Ectodermal cell (in vitro differentiated cells): ENCODE results near the gene ZBTB49.
"Not testable (repeated sequence)": the region's sequence is repeated elsewhere in the genome, so short reads cannot be mapped to it uniquely, and the experiment has no call there.

Source experiments
- H3K27ac ChIP-seq: 2 replicates; pipeline ENCODE4 v1.7.0; 2013; ENCODE audit warnings: mild to moderate bottlenecking, low read depth, low read length; ENCODE audit not compliant: insufficient read depth, poor library complexity, severe bottlenecking
- H3K27me3 ChIP-seq: 2 replicates; pipeline ENCODE4 v1.7.0; 2013; ENCODE audit warnings: mild to moderate bottlenecking, low read length; ENCODE audit not compliant: insufficient read depth, control insufficient read depth, poor library complexity, severe bottlenecking
- H3K36me3 ChIP-seq: one replicate; pipeline ENCODE4 v1.7.0; 2013; ENCODE audit warnings: low read length; ENCODE audit not compliant: control insufficient read depth, insufficient read depth
- H3K4me1 ChIP-seq: one replicate; pipeline ENCODE4 v1.7.0; 2013; ENCODE audit warnings: low read length; ENCODE audit not compliant: control insufficient read depth, insufficient read depth
- H3K4me3 ChIP-seq: 2 replicates; pipeline ENCODE4 v1.7.0; 2013; ENCODE audit warnings: low read depth, low read length, control low read depth; ENCODE audit not compliant: insufficient read depth
- H3K9me3 ChIP-seq: 2 replicates; pipeline ENCODE4 v1.7.0; 2013; ENCODE audit warnings: mild to moderate bottlenecking, low read length, moderate library complexity; ENCODE audit not compliant: control insufficient read depth
- WGBS, 2 experiments: methylation state at CpG; one replicate each; pipeline ENCODE4 v1.1.7; 2013; ENCODE audit warnings: missing lambda C conversion rate in 2 of 2; 5-methylcytosine and 5-hydroxymethylcytosine counted together

Gene ZBTB49

DNA sequence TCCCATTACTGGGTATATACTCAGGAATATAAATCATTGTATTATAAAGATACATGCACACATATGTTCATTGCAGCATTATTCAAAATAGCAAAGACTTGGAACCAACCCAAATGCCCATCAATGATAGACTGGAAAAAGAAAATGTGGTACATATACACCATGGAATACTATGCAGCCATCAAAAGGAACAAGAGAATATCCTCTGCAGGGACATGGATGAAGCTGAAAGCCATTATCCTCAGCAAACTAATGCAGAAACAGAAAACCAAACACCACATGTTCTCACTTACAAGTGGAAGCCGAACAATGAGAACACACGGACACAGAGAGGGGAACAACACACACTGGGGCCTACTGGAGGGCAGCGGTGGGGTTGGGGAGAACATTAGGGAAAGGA is 32.3 kb upstream of the ZBTB49 start:
- not testable (repeated sequence) for H3K9me3 ChIP-seq, H3K4me3 ChIP-seq, H3K36me3 ChIP-seq, H3K27ac ChIP-seq, H3K4me1 ChIP-seq, H3K27me3 ChIP-seq
- WGBS, 2 experiments, result 63% methylated on average over 3 of the region's 3 CpGs

DNA sequence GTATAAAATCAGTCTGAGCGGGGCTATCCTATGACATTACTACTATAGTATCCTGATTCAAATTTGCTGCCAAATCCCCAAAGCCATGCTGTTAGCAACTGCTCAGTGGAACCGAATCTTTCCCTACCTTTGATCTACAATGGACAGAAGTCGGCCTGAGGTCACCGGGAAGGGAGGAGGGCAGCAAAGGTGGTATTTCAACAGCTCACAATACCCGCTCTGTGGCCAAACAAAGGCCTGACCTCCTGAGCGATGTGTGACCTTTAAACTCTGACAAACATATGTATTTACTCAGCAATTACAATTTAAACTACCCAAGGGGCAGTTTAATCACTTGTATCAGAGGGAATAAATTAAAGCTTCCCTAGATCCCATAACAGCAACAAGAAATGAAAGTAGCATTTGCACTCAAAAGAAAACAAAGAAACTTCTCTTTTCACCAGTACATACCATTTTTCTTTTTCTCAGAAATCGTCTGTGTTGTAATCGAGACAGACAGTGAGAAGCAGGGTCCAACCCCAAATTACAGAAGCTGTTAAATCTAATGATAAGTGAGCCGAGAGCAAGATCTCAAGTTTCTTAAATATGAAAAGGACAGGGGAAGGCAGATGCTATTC is 30.5 kb upstream of the ZBTB49 start:
- Histone ChIP-seq H3K27me3 (peaks cover 5% of the 10 kb centered on the region), H3K4me3 (no peak overlapping the region)

DNA sequence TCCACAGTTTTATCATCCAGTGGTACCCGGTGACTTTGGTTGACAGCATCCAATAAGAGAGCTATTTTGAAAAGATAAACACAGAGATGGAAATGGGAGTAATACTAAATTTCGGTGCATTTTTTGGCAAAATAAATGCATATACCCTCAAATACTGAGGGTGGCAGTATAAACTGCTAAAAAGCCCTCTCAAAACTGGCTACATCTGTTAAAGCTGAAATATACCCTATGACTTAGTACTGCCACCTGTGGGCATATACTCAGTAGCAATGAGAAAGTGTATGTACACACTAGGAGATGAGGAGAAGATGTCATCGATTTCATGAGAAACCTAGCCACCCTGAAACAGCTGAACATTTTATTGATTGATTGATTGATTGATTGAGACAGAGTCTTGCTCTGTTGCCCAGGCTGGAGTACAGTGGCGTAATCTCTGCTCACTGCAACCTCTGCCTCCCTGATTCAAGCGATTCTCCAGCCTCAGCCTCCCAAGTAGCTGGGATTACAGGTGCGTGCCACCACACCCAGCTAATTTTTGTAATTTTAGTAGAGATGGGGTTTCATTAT is 29.8 kb upstream of the ZBTB49 start:
- 66 to 68% methylated on average over 4 to 5 of the region's 6 CpGs for WGBS, 2 experiments
- no peak overlapping the region for H3K27ac ChIP-seq
- H3K27me3 ChIP-seq, result no peaks in the 10 kb centered on the region
- H3K36me3 ChIP-seq, result no peaks in the 10 kb centered on the region
- no peak overlapping the region for H3K4me3 ChIP-seq
- peaks cover 5% of the 10 kb centered on the region for H3K4me1 ChIP-seq
- no peaks in the 10 kb centered on the region for H3K9me3 ChIP-seq

More for the DNA sequence above, 30.5 kb upstream of the ZBTB49 start:
- H3K9me3 ChIP-seq, result no peaks in the 10 kb centered on the region
- H3K36me3 ChIP-seq, result no peaks in the 10 kb centered on the region
- H3K4me1 ChIP-seq, result peaks cover 5% of the 10 kb centered on the region
- 72 to 74% methylated on average over 9 of the region's 9 CpGs for WGBS, 2 experiments
- H3K27ac ChIP-seq, result no peak overlapping the region

DNA sequence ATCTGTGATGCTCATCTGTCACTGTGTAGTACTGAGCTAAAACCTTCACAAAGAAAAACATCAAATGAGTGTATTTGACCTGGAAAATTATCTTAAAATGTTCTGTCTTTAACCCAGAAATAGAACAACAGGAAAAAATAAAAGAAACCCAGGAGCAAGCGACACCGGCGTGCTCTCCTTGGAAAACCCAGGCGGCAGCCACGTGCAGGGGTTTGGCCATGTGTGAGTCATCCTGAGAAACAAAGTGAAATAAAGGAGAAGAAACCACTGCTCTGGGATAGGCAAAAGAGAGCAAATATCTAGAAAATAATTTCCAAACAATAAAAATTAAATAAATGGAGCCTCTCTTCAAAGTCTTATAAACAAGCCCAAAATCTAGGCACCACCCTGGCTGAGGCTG is 22.1 kb upstream of the ZBTB49 start:
- Histone ChIP-seq H3K4me1 (no peaks in the 10 kb centered on the region), H3K27me3 (no peaks in the 10 kb centered on the region), H3K4me3 (no peak overlapping the region), H3K9me3 (no peaks in the 10 kb centered on the region), H3K36me3 (peaks cover 5% of the 10 kb centered on the region), H3K27ac (no peak overlapping the region)
- WGBS, 2 experiments, result 94 to 95% methylated on average over 5 of the region's 5 CpGs

DNA sequence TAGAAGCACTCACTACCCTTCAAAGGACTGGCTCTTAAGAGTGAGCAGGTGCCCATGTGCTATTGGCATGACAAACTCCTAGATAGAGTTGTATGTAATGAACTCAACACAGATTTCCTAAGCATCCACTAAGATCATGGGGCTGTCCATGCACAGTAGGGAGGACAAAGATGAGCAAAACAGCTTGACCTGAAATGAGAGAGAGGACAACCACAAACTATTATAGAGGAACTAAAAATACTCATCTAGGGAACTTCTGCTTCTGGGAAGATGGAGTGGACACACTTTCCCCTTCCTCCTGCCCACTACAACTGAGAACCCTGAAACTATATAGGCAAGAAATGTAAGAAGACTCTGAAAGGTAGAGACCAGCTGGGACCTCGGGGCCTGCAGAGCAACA is 21.3 kb upstream of the ZBTB49 start:
- Histone ChIP-seq H3K9me3 (no peaks in the 10 kb centered on the region), H3K4me1 (no peaks in the 10 kb centered on the region), H3K27me3 (no peaks in the 10 kb centered on the region), H3K27ac (no peak overlapping the region), H3K4me3 (no peak overlapping the region), H3K36me3 (peaks cover 13% of the 10 kb centered on the region)
- 82 to 96% methylated on average over 1 of the region's 1 CpG for WGBS, 2 experiments

DNA sequence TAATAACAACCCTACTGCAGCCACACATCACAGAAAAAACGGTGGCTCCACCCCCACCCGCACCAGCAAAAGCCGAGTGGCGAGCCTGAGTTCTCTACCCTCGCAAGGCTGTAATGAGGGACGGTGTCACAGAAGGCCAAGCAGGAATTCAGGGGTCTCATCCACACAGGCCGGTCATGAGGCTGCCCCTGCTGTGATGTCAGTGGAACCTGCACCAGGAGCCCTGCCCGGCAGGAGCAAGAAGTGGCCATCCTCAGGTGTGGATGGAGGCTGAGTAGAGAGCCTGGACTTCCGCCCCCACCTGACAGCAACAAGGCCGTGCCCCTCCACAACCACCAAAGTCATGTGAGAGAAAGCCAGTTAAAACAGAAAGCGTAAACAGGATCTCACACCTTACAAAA is 20.7 kb upstream of the ZBTB49 start:
- Histone ChIP-seq H3K4me1 (no peaks in the 10 kb centered on the region), H3K27ac (no peak overlapping the region), H3K36me3 (peaks cover 18% of the 10 kb centered on the region), H3K27me3 (no peaks in the 10 kb centered on the region), H3K9me3 (no peaks in the 10 kb centered on the region), H3K4me3 (no peak overlapping the region)
- 90 to 94% methylated on average over 11 of the region's 11 CpGs for WGBS, 2 experiments

DNA sequence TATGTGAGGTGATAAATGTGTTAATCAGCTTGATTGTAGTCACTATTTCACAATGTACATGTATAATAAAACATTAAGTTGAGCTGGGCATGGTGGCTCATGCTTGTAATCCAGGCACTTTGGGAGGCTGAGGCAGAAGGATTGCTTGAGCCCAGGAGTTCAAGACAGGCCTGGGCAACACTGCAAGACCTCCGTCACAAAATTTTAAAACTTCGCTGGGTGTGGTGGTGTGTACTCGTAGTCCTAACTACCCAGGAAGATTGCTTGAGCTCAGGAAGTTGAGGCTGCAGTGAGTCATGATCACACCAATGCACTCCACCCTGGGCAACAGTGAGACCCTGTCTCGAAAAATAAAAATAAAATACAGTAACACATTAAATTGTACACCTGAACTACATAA is 20.2 kb upstream of the ZBTB49 start:
- 94 to 96% methylated on average over 3 of the region's 4 CpGs for WGBS, 2 experiments
- H3K9me3 ChIP-seq, result no peaks in the 10 kb centered on the region
- H3K27me3 ChIP-seq, result no peaks in the 10 kb centered on the region
- H3K4me1 ChIP-seq, result no peaks in the 10 kb centered on the region
- peaks cover 23% of the 10 kb centered on the region for H3K36me3 ChIP-seq
- H3K27ac ChIP-seq, result no peak overlapping the region
- no peak overlapping the region for H3K4me3 ChIP-seq

DNA sequence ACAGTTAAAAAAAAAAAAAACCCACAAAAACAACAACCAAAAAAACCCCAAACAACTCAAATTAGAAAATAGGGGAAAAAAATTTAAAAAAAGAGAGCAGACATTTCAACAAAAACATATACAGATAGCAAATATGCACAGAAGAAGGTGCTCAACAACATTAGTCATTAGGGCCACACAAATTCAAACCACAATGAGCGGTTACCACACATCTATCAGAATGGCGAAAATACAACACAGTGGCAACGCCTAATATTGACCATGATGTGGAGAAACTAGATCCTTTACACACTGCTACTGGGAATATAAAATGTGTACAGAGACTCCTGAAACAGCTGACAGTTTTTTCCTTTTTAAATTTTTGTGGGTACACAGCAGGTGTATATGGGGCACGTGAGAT is 19.5 kb upstream of the ZBTB49 start:
- H3K36me3 ChIP-seq, result peaks cover 29% of the 10 kb centered on the region
- H3K9me3 ChIP-seq, result no peaks in the 10 kb centered on the region
- no peak overlapping the region for H3K27ac ChIP-seq
- H3K4me1 ChIP-seq, result no peaks in the 10 kb centered on the region
- H3K4me3 ChIP-seq, result no peak overlapping the region
- no peaks in the 10 kb centered on the region for H3K27me3 ChIP-seq
- WGBS, 2 experiments, result 76 to 81% methylated on average over 3 to 4 of the region's 4 CpGs

DNA sequence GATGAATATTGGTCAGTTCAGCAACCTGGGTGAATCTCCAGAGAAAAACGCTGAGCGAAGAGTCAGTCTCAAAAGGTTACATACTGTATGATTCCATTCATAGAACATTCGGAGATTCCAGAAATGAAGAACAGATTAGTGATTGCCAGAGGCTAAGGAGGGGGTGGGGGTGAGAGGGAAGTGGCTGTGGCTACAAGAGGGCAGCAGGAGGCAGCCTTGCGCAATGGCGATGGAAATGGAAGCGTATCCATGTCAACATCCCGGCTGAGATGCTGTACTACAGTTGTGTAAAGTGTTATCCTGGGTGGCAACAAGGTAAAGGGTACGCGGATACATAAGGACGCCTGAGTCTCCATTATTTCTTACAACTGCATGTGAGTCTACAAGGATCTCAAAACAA is 18.1 kb upstream of the ZBTB49 start:
- Histone ChIP-seq H3K27me3 (no peaks in the 10 kb centered on the region), H3K4me1 (no peaks in the 10 kb centered on the region), H3K36me3 (peaks cover 29% of the 10 kb centered on the region), H3K9me3 (no peaks in the 10 kb centered on the region), H3K27ac (no peak overlapping the region), H3K4me3 (no peak overlapping the region)
- 94% methylated on average over 10 of the region's 10 CpGs for WGBS, 2 experiments

DNA sequence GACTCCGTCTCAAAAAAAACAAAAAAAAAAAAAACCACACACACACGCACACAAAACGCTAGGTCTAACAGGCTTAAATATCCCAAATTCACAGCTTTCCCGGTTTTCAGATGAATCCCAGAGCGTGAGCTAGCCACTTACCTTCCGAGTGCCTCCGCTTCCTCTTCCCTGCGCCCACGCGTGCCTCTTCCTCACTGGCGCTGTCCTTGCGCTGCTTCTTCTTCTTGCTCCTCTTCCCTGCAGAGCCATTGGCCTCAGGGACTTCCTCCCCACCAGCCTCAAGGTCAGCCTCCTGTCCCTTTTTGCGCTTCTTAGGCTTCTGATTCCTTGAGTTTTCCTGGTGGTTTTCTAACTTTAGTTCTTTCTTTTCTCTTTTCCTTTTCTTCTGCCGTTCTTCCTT is 15.8 kb upstream of the ZBTB49 start:
- H3K4me3 ChIP-seq, result no peak overlapping the region
- H3K27me3 ChIP-seq, result no peaks in the 10 kb centered on the region
- no peak overlapping the region for H3K27ac ChIP-seq
- H3K36me3 ChIP-seq, result peaks cover 47% of the 10 kb centered on the region
- WGBS, 2 experiments, result 94% methylated on average over 14 of the region's 14 CpGs
- H3K9me3 ChIP-seq, result no peaks in the 10 kb centered on the region
- H3K4me1 ChIP-seq, result no peaks in the 10 kb centered on the region

DNA sequence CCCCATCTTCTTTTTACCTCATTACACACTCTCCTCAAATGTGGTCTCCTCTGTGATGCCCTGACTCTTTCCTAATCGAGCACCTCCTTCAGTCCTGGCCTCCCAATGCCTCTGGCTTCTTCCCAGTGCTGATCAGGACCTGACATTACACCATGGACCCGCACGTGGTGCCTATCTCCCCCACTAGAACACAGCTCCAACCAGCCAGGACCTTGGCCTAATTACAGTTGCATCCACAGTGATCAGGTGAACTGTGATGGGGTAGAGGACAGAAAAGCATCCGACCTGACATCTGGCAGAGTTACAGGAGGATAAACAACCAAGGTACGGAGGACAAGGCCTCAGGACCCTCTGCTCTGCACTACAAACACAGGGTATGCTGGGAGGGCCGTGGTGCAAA is 12.5 kb upstream of the ZBTB49 start:
- Histone ChIP-seq H3K27me3 (no peaks in the 10 kb centered on the region), H3K9me3 (no peaks in the 10 kb centered on the region), H3K4me1 (no peaks in the 10 kb centered on the region), H3K4me3 (no peak overlapping the region), H3K27ac (no peak overlapping the region), H3K36me3 (peaks cover 53% of the 10 kb centered on the region)
- WGBS, 2 experiments, result 79% methylated on average over 6 of the region's 6 CpGs
